ENCODE results near the gene MEIOB. TPM values are rescaled to one million over a fixed set of nuclear protein-coding genes. Genes with fewer than 3 reads are reported as not detected.

The MEIOB gene
- total RNA-seq, 2 experiments from 2014 or later, result not detected

GRCh38 chr16:1858189-1858865, 13.6 kb downstream of the MEIOB start:
- Mint-ChIP-seq H3K9me3 (no peaks in the 10 kb centered on the region), H3K27ac (no peak overlapping the region)

GRCh38 chr16:1857433-1858097, 14.4 kb downstream of the MEIOB start:
- H3K4me1 Mint-ChIP-seq (ENCODE audit: low read depth), result peaks cover 16% of the 10 kb centered on the region
- ChIA-PET POLR2A (no interaction called here), CTCF (no interaction called here)
- no peaks in the 10 kb centered on the region for H3K36me3 Mint-ChIP-seq (ENCODE audit: low read depth)
- Histone ChIP-seq H3K27ac (ENCODE audit: low read depth in 1 of 2, low read length in 2 of 2) (no peak overlapping the region), H3K4me1 (ENCODE audit: insufficient read depth, low read length) (peaks cover 19% of the 10 kb centered on the region), H3K36me3 (ENCODE audit: insufficient read depth, low read length) (no peaks in the 10 kb centered on the region), H3K4me3 (ENCODE audit: low read length) (no peak overlapping the region), H3K9me3 (ENCODE audit: control insufficient read depth in 1 of 2, insufficient read depth in 1 of 2, low read length in 2 of 2) (no peaks in the 10 kb centered on the region), H3K27me3 (ENCODE audit: control insufficient read depth in 1 of 2, insufficient read depth in 2 of 2, low read length in 2 of 2) (peaks cover 4 to 8% of the 10 kb centered on the region in 2 experiments)
- H3K4me3 Mint-ChIP-seq, result no peak overlapping the region
- no peak for DNase-seq
- peaks cover 38% of the 10 kb centered on the region for H3K27me3 Mint-ChIP-seq
- ATAC-seq (ENCODE audit: poor library complexity), result no peak
- no peak for TF ChIP-seq CTCF (IDR thresholded peaks at IDR 0.05)
- H3K27ac Mint-ChIP-seq, result peak overlapping the region; percentile 70
- no peaks in the 10 kb centered on the region for H3K9me3 Mint-ChIP-seq
- intact Hi-C loops (cut with DNase I, micrococcal nuclease), result no loop called here

More at GRCh38 chr16:1858189-1858865, 13.6 kb downstream of the MEIOB start:
- peaks cover 19% of the 10 kb centered on the region for H3K4me1 ChIP-seq (ENCODE audit: insufficient read depth, low read length)
- TF ChIP-seq CTCF (IDR thresholded peaks at IDR 0.05), result no peak
- POLR2A ChIA-PET, result no interaction called here
- no peak for DNase-seq
- no peak for ATAC-seq (ENCODE audit: poor library complexity)
- no peak overlapping the region for H3K4me3 Mint-ChIP-seq
- CTCF ChIA-PET, result no interaction called here
- H3K9me3 ChIP-seq (ENCODE audit: control insufficient read depth in 1 of 2, insufficient read depth in 1 of 2, low read length in 2 of 2), result no peaks in the 10 kb centered on the region
- H3K4me3 ChIP-seq (ENCODE audit: low read length), result no peak overlapping the region
- H3K27me3 Mint-ChIP-seq, result peaks cover 38% of the 10 kb centered on the region
- peaks cover 16% of the 10 kb centered on the region for H3K4me1 Mint-ChIP-seq (ENCODE audit: low read depth)
- no peaks in the 10 kb centered on the region for H3K36me3 Mint-ChIP-seq (ENCODE audit: low read depth)
- intact Hi-C loops (cut with DNase I, micrococcal nuclease), result no loop called here
- peaks cover 4 to 8% of the 10 kb centered on the region in 2 experiments for H3K27me3 ChIP-seq (ENCODE audit: control insufficient read depth in 1 of 2, insufficient read depth in 2 of 2, low read length in 2 of 2)
- no peaks in the 10 kb centered on the region for H3K36me3 ChIP-seq (ENCODE audit: insufficient read depth, low read length)
- no peak overlapping the region for H3K27ac ChIP-seq (ENCODE audit: low read depth in 1 of 2, low read length in 2 of 2)

- H3K27me3 ChIP-seq (ENCODE audit: control insufficient read depth in 1 of 2, insufficient read depth in 2 of 2, low read length in 2 of 2), result no peaks in the 10 kb centered on the region
Measured at GRCh38 chr16:1851793-1852192, 20.2 kb downstream of the MEIOB start.

More at GRCh38 chr16:1851793-1852192, 20.2 kb downstream of the MEIOB start:
- Histone ChIP-seq H3K4me3 (ENCODE audit: low read length) (no peak overlapping the region), H3K36me3 (ENCODE audit: insufficient read depth, low read length) (no peaks in the 10 kb centered on the region), H3K4me1 (ENCODE audit: insufficient read depth, low read length) (peaks cover 19% of the 10 kb centered on the region), H3K27ac (ENCODE audit: low read depth in 1 of 2, low read length in 2 of 2) (no peak overlapping the region), H3K9me3 (ENCODE audit: control insufficient read depth in 1 of 2, insufficient read depth in 1 of 2, low read length in 2 of 2) (no peaks in the 10 kb centered on the region)
- Mint-ChIP-seq H3K4me1 (ENCODE audit: low read depth) (peaks cover 16% of the 10 kb centered on the region), H3K27ac (no peak overlapping the region), H3K9me3 (no peaks in the 10 kb centered on the region), H3K4me3 (no peak overlapping the region), H3K36me3 (ENCODE audit: low read depth) (no peaks in the 10 kb centered on the region), H3K27me3 (peaks cover 3% of the 10 kb centered on the region)
- no peak for ATAC-seq (ENCODE audit: poor library complexity)
- no peak for DNase-seq
- ChIA-PET CTCF (no interaction called here), POLR2A (no interaction called here)
- intact Hi-C loops (cut with DNase I, micrococcal nuclease), result no loop called here
- no peak for TF ChIP-seq CTCF (IDR thresholded peaks at IDR 0.05)

All from CD4-positive, alpha-beta T cell (primary cell).